ENCODE results near the gene CUEDC2. TPM values are rescaled to one million over a fixed set of nuclear protein-coding genes. Genes with fewer than 3 reads are reported as not detected.

Gene CUEDC2
- total RNA-seq, 6 experiments from 2014 or later, result 62.6 to 75.9 (median 72.5) TPM

GRCh38 chr10:102413806-102414561 is 18.4 kb downstream of the CUEDC2 start:
- TF ChIP-seq, protein P1, sequence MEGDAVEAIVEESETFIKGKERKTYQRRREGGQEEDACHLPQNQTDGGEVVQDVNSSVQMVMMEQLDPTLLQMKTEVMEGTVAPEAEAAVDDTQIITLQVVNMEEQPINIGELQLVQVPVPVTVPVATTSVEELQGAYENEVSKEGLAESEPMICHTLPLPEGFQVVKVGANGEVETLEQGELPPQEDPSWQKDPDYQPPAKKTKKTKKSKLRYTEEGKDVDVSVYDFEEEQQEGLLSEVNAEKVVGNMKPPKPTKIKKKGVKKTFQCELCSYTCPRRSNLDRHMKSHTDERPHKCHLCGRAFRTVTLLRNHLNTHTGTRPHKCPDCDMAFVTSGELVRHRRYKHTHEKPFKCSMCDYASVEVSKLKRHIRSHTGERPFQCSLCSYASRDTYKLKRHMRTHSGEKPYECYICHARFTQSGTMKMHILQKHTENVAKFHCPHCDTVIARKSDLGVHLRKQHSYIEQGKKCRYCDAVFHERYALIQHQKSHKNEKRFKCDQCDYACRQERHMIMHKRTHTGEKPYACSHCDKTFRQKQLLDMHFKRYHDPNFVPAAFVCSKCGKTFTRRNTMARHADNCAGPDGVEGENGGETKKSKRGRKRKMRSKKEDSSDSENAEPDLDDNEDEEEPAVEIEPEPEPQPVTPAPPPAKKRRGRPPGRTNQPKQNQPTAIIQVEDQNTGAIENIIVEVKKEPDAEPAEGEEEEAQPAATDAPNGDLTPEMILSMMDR (IDR thresholded peaks at IDR 0.05), result no peak
- H3K4me1 Mint-ChIP-seq (ENCODE audit: low read depth), result peaks cover 14% of the 10 kb centered on the region
- H3K36me3 Mint-ChIP-seq (ENCODE audit: low read depth), result peaks cover 7% of the 10 kb centered on the region; the same call in 1 of the 2 replicates
- no peak overlapping the region for H3K4me3 Mint-ChIP-seq
- DNase-seq, result no peak
- no peak overlapping the region for H3K27ac Mint-ChIP-seq
- H3K27me3 Mint-ChIP-seq (ENCODE audit: insufficient read depth), result peaks cover 49% of the 10 kb centered on the region
- no peaks in the 10 kb centered on the region for H3K9me3 Mint-ChIP-seq

DNA sequence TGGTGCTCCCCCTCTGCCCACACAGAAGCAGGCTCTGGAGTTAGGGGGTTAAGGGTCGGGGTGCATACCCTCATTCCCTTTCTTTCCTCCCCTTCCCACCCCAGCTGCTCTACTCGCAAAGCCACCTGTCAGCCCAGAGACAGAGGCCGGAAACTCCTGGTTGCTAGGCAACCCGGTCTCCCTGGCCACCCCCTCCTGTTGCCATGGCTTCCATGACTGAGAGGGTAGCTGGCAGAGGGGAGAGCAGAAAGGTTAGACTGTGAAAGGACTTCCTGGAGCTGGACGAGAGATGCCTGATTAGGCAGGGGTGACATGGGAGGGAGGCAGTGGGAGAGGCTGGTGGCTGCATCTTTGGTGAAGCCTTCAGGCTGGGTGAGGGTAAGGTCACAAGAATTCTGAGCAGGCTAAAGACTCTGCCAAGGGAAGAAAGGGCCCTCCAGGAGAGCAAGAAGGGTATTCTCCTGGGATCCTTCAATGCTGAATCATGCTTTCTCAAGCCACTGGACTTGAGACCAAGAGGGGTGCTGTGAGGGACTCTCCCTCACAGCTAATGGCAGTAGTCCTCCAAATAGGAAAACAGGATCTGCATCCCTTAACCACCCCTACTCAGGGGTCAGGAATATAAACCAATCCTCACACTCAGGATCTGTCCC is 19.2 kb downstream of the CUEDC2 start:
- Mint-ChIP-seq H3K36me3 (ENCODE audit: low read depth) (peaks cover 7% of the 10 kb centered on the region; the same call in 1 of the 2 replicates), H3K4me1 (ENCODE audit: low read depth) (peaks cover 18% of the 10 kb centered on the region), H3K27me3 (ENCODE audit: insufficient read depth) (peaks cover 52% of the 10 kb centered on the region), H3K9me3 (no peaks in the 10 kb centered on the region), H3K27ac (no peak overlapping the region), H3K4me3 (no peak overlapping the region)
- TF ChIP-seq, protein P1 (IDR thresholded peaks at IDR 0.05), result no peak
- DNase-seq, result no peak

- Mint-ChIP-seq H3K27ac (no peak overlapping the region), H3K27me3 (ENCODE audit: insufficient read depth) (peaks cover 57% of the 10 kb centered on the region), H3K36me3 (ENCODE audit: low read depth) (peaks cover 7% of the 10 kb centered on the region; the same call in 1 of the 2 replicates), H3K4me1 (ENCODE audit: low read depth) (peaks cover 21% of the 10 kb centered on the region), H3K4me3 (no peak overlapping the region), H3K9me3 (no peaks in the 10 kb centered on the region)
- TF ChIP-seq, protein P1 (IDR thresholded peaks at IDR 0.05), result no peak
- DNase-seq, result no peak
Measured at GRCh38 chr10:102412293-102412692, 20.1 kb downstream of the CUEDC2 start.

DNA sequence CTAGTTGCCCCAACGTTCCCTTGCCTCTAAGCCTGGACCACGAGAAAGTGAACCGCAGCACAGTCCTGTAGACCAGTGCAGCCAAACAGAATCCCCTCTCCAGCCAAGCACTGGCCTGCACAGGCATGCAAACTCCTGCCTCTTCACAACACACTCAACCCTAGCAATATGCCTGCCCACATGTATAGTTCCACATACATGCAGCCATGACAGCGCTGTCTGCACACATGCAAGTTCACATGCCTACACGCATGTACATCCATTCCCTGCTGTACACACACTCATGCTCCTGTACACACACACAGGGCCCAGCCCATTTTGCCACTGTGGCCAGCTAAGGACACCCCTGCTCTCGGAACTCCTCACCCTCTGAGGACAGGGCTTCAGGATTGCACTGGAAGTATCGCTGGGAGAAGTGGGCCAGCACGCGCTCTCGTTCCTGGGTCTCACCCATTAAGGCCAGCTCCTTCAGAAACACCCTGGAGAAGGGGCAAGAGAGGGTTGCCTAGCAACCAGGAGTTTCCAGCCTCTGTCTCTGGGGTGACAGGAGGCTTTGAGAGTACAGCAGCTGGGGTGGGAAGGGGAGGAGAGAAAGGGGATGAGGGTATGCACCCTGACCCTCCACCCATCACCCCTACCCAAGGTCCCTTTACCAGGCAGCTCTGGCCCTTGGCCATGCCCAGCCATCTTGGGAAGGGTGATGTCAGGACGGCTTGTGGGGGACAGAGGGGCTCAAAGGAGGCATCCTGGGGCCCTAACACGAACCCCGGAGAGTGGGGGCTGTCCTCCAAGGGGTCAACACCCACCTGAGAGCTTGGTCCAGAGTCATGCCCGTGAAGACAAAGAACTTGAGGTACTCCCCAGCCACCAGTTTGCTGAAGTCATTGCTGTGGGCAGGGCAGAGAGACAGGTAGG is 20.8 kb downstream of the CUEDC2 start:
- Mint-ChIP-seq H3K9me3 (no peaks in the 10 kb centered on the region), H3K36me3 (ENCODE audit: low read depth) (peaks cover 7% of the 10 kb centered on the region; the same call in 1 of the 2 replicates), H3K27me3 (ENCODE audit: insufficient read depth) (peaks cover 63% of the 10 kb centered on the region), H3K27ac (no peak overlapping the region), H3K4me3 (no peak overlapping the region), H3K4me1 (ENCODE audit: low read depth) (peaks cover 21% of the 10 kb centered on the region)
- DNase-seq, result no peak
- TF ChIP-seq, protein P1 (IDR thresholded peaks at IDR 0.05), result no peak

- Mint-ChIP-seq H3K4me1 (ENCODE audit: low read depth) (peaks cover 21% of the 10 kb centered on the region), H3K9me3 (no peaks in the 10 kb centered on the region), H3K27ac (no peak overlapping the region), H3K4me3 (peak overlapping the region; percentile 47; the same call in 1 of the 2 replicates), H3K27me3 (ENCODE audit: insufficient read depth) (peaks cover 61% of the 10 kb centered on the region), H3K36me3 (ENCODE audit: low read depth) (peaks cover 7% of the 10 kb centered on the region; the same call in 1 of the 2 replicates)
- no peak for DNase-seq
- TF ChIP-seq, protein P1 (IDR thresholded peaks at IDR 0.05), result no peak
Measured at GRCh38 chr10:102410429-102411073, 21.8 kb downstream of the CUEDC2 start.
